ENCODE results near the gene KBTBD2.
"Not testable (repeated sequence)": the region's sequence is repeated elsewhere in the genome, so short reads cannot be mapped to it uniquely, and the experiment has no call there.

Gene KBTBD2

GRCh38 chr7:32891043-32891799, at the start of gene KBTBD2:
Gene KBTBD2, minus strand, starts transcription at chr7:32891760. Its CDS starts 12,156 bp downstream, at chr7:32879604.
- DNase-seq (ENCODE audit: low read depth), result no peak

- DNase-seq (ENCODE audit: low read depth), result no peak
These were observed 49.6 kb upstream of the KBTBD2 start for GRCh38 chr7:32941181-32941580.

GRCh38 chr7:32937344-32938174, 46.0 kb upstream of the KBTBD2 start:
- DNase-seq (ENCODE audit: low read depth), result no peak

GRCh38 chr7:32936689-32937088, 45.1 kb upstream of the KBTBD2 start:
- no peak for DNase-seq (ENCODE audit: low read depth)

- DNase-seq (ENCODE audit: low read depth), result no peak
These were observed 44.0 kb upstream of the KBTBD2 start for GRCh38 chr7:32935558-32935957.

GRCh38 chr7:32930378-32930777, 38.8 kb upstream of the KBTBD2 start:
- DNase-seq (ENCODE audit: low read depth), result no peak

- no peak for DNase-seq (ENCODE audit: low read depth)
These were observed 38.0 kb upstream of the KBTBD2 start for GRCh38 chr7:32929430-32930143.

GRCh38 chr7:32928785-32929298, 37.3 kb upstream of the KBTBD2 start:
- DNase-seq (ENCODE audit: low read depth), result no peak

- no peak for DNase-seq (ENCODE audit: low read depth)
These were observed 30.3 kb upstream of the KBTBD2 start for GRCh38 chr7:32921896-32922295.

- DNase-seq (ENCODE audit: low read depth), result not testable (repeated sequence)
These were observed 25.4 kb upstream of the KBTBD2 start for GRCh38 chr7:32916994-32917393.

GRCh38 chr7:32916006-32916405, 24.4 kb upstream of the KBTBD2 start:
- no peak for DNase-seq (ENCODE audit: low read depth)

- no peak for DNase-seq (ENCODE audit: low read depth)
These were observed 23.5 kb upstream of the KBTBD2 start for GRCh38 chr7:32915041-32915536.

GRCh38 chr7:32914184-32914583, 22.6 kb upstream of the KBTBD2 start:
- DNase-seq (ENCODE audit: low read depth), result no peak

- no peak for DNase-seq (ENCODE audit: low read depth)
These were observed 18.6 kb upstream of the KBTBD2 start for GRCh38 chr7:32910195-32910594.

GRCh38 chr7:32905175-32905662, 13.7 kb upstream of the KBTBD2 start:
- no peak for DNase-seq (ENCODE audit: low read depth)

GRCh38 chr7:32901629-32902028, 10.1 kb upstream of the KBTBD2 start:
- no peak for DNase-seq (ENCODE audit: low read depth)

- DNase-seq (ENCODE audit: low read depth), result no peak
These were observed 9.0 kb upstream of the KBTBD2 start for GRCh38 chr7:32900433-32900995.

- not testable (repeated sequence) for DNase-seq (ENCODE audit: low read depth)
These were observed 5.8 kb upstream of the KBTBD2 start for GRCh38 chr7:32897376-32897775.

- DNase-seq (ENCODE audit: low read depth), result no peak
These were observed 5.2 kb upstream of the KBTBD2 start for GRCh38 chr7:32896564-32897347.

- no peak for DNase-seq (ENCODE audit: low read depth)
These were observed 2.6 kb upstream of the KBTBD2 start for GRCh38 chr7:32894171-32894570.

- DNase-seq (ENCODE audit: low read depth), result no peak
These were observed 2.2 kb upstream of the KBTBD2 start for GRCh38 chr7:32893722-32894121.
